HEK293T (cell line): ENCODE measurements around the gene CAP2.
A peak's percentile ranks its signal among the peaks of the same experiment; 100 is the strongest.

ENCODE experiments used
- BHLHE40 ChIP-seq: fragments of 450-650 bp; IDR thresholded peaks from 2 replicates; pipeline ENCODE4 v1.6.1; 2016; ENCODE audit warnings: mild to moderate bottlenecking, moderate library complexity, borderline replicate concordance
- CTBP1 ChIP-seq: fragments of 450-650 bp; IDR thresholded peaks from 2 replicates; pipeline ENCODE4 v1.6.1; 2016; ENCODE audit warnings: borderline replicate concordance
- ELF4 ChIP-seq: fragments of 450-650 bp; IDR thresholded peaks from 2 replicates; pipeline ENCODE4 v1.6.1; 2017; ENCODE audit warnings: antibody characterized with exemption
- FOXA1 ChIP-seq: fragments of 450-650 bp; IDR thresholded peaks from 2 replicates; pipeline ENCODE4 v1.6.1; 2016; ENCODE audit warnings: mild to moderate bottlenecking
- FOXM1 ChIP-seq: fragments of 450-650 bp; IDR thresholded peaks from 2 replicates; pipeline ENCODE4 v1.6.1; 2017; ENCODE audit warnings: mild to moderate bottlenecking, borderline replicate concordance
- HDGF ChIP-seq: fragments of 450-650 bp; IDR thresholded peaks from 2 replicates; pipeline ENCODE4 v1.6.1; 2017; ENCODE audit warnings: antibody characterized with exemption, borderline replicate concordance
- NFRKB ChIP-seq: fragments of 450-650 bp; IDR thresholded peaks from 2 replicates; pipeline ENCODE4 v1.6.1; 2016; ENCODE audit warnings: mild to moderate bottlenecking, moderate library complexity
- PKNOX1 ChIP-seq: fragments of 450-650 bp; IDR thresholded peaks from 2 replicates; pipeline ENCODE4 v1.6.1; 2016
- SP1 ChIP-seq: fragments of 450-650 bp; IDR thresholded peaks from 2 replicates; pipeline ENCODE4 v1.6.1; 2017
- ZNF384 ChIP-seq: fragments of 450-650 bp; IDR thresholded peaks from 2 replicates; pipeline ENCODE4 v1.6.1; 2016

- no peak for TF ChIP-seq ELF4
- no peak for TF ChIP-seq BHLHE40
- TF ChIP-seq NFRKB = no peak
- peak; percentile 71 for TF ChIP-seq PKNOX1
- no peak for TF ChIP-seq FOXM1
- TF ChIP-seq HDGF = no peak
- no peak for TF ChIP-seq ZNF384
- TF ChIP-seq FOXA1 = no peak
- TF ChIP-seq CTBP1 = no peak
- no peak for TF ChIP-seq SP1
Observed at GRCh38 chr6:17475606-17476244, 82.3 kb downstream of the CAP2 start.
